ENCODE measurements around the gene LMOD2. TPM values are rescaled to one million over a fixed set of nuclear protein-coding genes. Genes with fewer than 3 reads are reported as not detected.
A peak's percentile ranks its signal among the peaks of the same experiment; 100 is the strongest.

LMOD2 gene
- total and polyA plus RNA-seq, 2 experiments from 2014 or later = not detected

DNA sequence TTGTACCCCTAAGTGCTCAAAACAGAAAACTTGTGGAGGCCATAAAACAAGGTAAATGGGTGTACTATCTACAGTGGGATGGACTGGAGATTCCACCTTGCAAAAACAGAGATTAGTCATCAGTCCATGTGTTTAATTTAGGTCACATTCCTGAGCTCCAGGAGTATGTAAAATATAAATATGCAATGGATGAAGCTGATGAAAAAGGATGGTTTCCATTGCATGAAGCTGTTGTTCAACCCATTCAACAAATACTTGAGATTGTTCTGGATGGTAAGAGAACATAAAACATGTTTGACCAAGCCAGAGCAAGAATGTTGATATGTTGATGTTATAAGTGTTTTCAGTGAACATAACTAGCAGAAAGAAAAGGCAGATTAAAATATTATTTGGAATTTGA is 39.4 kb upstream of the LMOD2 start (continued):
- TF ChIP-seq ZNF462 (CRISPR knock-in tag; IDR thresholded peaks at IDR 0.05) = no peak
- TF ChIP-seq NANOG (IDR thresholded peaks at IDR 0.05; ENCODE audit: borderline replicate concordance) = no peak

GRCh38 chr7:123621707-123622106 is 34.0 kb upstream of the LMOD2 start:
- H3K36me3 ChIP-seq (ENCODE audit: insufficient read depth) = no peaks in the 10 kb centered on the region
- no peaks in the 10 kb centered on the region for H3K4me1 ChIP-seq (ENCODE audit: insufficient read depth)
- H3K27me3 ChIP-seq (ENCODE audit: insufficient read depth) = no peaks in the 10 kb centered on the region
- H3K4me2 ChIP-seq = no peak overlapping the region
- H3K27ac Mint-ChIP-seq = no peak overlapping the region
- H3K4me1 Mint-ChIP-seq = no peaks in the 10 kb centered on the region
- no peak for DNase-seq (ENCODE audit: low spot score)
- no peak for ATAC-seq
- no peak overlapping the region for H3K4me3 Mint-ChIP-seq
- no peaks in the 10 kb centered on the region for H3K9me3 Mint-ChIP-seq
- no peaks in the 10 kb centered on the region for H3K79me2 ChIP-seq (replicated peaks; ENCODE audit: insufficient read depth)
- H4K20me1 ChIP-seq (replicated peaks; ENCODE audit: insufficient read depth) = no peaks in the 10 kb centered on the region
- H3F3A ChIP-seq (replicated peaks; ENCODE audit: low read depth) = no peaks in the 10 kb centered on the region
- H3K27ac ChIP-seq (ENCODE audit: low read depth) = no peak overlapping the region
- no peaks in the 10 kb centered on the region for H3K36me3 Mint-ChIP-seq (ENCODE audit: low read depth)
- peaks cover 12% of the 10 kb centered on the region; the same call in 1 of the 2 replicates for H3K9me2 ChIP-seq (ENCODE audit: insufficient read depth)
- H3K27me3 Mint-ChIP-seq (ENCODE audit: insufficient read depth, low read depth, poor library complexity) = no peaks in the 10 kb centered on the region
- H3K4me3 ChIP-seq = no peak overlapping the region
- H2AFZ ChIP-seq = 0 out of 2 replicates have a peak overlapping the region, but pooled peaks have one; percentile 2
- no peak for TF ChIP-seq ZNF114 (CRISPR knock-in tag; IDR thresholded peaks at IDR 0.05)
- no peak for TF ChIP-seq ZNF462 (CRISPR knock-in tag; IDR thresholded peaks at IDR 0.05)
- TF ChIP-seq ZNF331 (CRISPR knock-in tag; IDR thresholded peaks at IDR 0.05; ENCODE audit: low read depth) = no peak
- TF ChIP-seq, protein P1, sequence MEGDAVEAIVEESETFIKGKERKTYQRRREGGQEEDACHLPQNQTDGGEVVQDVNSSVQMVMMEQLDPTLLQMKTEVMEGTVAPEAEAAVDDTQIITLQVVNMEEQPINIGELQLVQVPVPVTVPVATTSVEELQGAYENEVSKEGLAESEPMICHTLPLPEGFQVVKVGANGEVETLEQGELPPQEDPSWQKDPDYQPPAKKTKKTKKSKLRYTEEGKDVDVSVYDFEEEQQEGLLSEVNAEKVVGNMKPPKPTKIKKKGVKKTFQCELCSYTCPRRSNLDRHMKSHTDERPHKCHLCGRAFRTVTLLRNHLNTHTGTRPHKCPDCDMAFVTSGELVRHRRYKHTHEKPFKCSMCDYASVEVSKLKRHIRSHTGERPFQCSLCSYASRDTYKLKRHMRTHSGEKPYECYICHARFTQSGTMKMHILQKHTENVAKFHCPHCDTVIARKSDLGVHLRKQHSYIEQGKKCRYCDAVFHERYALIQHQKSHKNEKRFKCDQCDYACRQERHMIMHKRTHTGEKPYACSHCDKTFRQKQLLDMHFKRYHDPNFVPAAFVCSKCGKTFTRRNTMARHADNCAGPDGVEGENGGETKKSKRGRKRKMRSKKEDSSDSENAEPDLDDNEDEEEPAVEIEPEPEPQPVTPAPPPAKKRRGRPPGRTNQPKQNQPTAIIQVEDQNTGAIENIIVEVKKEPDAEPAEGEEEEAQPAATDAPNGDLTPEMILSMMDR (conservative IDR thresholded peaks at IDR 0.05; ENCODE audit: low read depth in 2 of 2) = no peak
- TF ChIP-seq NANOG (IDR thresholded peaks at IDR 0.05; ENCODE audit: borderline replicate concordance) = no peak
- no peak for TF ChIP-seq POLR2AphosphoS5 (IDR thresholded peaks at IDR 0.05; ENCODE audit: low read depth)
- no peak for TF ChIP-seq JUNB (IDR thresholded peaks at IDR 0.05; ENCODE audit: unreplicated experiment)
- TF ChIP-seq STAT1 (IDR thresholded peaks at IDR 0.05; ENCODE audit: unreplicated experiment) = no peak
